BE2C (cell line): ENCODE results near the gene NDUFS8.

Experiments
- DNase-seq: peaks from one replicate; pipeline ENCODE4 v3.0.0-alpha.2; 2020
- H3K27me3 ChIP-seq: fragments of 250-450 bp; sonication (Bioruptor Pico); 2 replicates; pipeline ENCODE4 v1.5.1; 2020; ENCODE audit warnings: mild to moderate bottlenecking
- H3K36me3 ChIP-seq: fragments of 250-450 bp; sonication (Bioruptor Pico); 2 replicates; pipeline ENCODE4 v1.5.1; 2020; ENCODE audit warnings: mild to moderate bottlenecking
- H3K4me1 ChIP-seq: fragments of 250-450 bp; sonication (Bioruptor Pico); 2 replicates; pipeline ENCODE4 v1.5.1; 2020
- H3K4me3 ChIP-seq: 2 replicates; pipeline ENCODE4 v1.5.1; 2011; ENCODE audit warnings: low read depth, low read length
- H3K9me3 ChIP-seq: fragments of 250-450 bp; sonication (Bioruptor Pico); 2 replicates; pipeline ENCODE4 v1.5.1; 2020
- TF ChIP-seq, protein P1 (sequence below): IDR thresholded peaks from 2 replicates; pipeline ENCODE4 v1.5.1; 2012; ENCODE audit warnings: mild to moderate bottlenecking, low read depth, low read length

NDUFS8 gene

DNA sequence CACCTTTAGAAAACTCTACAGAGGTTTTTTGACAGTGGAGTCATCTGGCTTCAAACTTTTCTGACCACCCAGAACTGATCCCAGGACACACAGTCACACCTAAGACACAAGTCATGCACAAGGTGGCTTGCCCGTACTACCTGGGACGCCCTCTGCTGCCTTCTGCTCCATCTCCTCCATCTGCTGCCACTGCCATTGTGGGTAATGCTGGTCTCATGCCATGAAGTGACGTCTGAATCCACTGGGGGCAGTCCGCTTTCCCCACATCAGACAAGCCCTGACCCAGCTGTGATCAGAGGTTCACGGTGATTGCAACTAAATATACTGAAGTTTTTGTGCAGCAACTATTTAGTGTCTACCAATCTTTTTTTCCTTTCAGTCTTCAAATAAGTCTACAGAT is 5.4 kb upstream of the NDUFS8 start:
- Histone ChIP-seq H3K4me3 (no peak overlapping the region), H3K36me3 (no peaks in the 10 kb centered on the region), H3K27me3 (no peaks in the 10 kb centered on the region), H3K4me1 (no peaks in the 10 kb centered on the region), H3K9me3 (no peaks in the 10 kb centered on the region)
- no peak for DNase-seq
- TF ChIP-seq, protein P1, sequence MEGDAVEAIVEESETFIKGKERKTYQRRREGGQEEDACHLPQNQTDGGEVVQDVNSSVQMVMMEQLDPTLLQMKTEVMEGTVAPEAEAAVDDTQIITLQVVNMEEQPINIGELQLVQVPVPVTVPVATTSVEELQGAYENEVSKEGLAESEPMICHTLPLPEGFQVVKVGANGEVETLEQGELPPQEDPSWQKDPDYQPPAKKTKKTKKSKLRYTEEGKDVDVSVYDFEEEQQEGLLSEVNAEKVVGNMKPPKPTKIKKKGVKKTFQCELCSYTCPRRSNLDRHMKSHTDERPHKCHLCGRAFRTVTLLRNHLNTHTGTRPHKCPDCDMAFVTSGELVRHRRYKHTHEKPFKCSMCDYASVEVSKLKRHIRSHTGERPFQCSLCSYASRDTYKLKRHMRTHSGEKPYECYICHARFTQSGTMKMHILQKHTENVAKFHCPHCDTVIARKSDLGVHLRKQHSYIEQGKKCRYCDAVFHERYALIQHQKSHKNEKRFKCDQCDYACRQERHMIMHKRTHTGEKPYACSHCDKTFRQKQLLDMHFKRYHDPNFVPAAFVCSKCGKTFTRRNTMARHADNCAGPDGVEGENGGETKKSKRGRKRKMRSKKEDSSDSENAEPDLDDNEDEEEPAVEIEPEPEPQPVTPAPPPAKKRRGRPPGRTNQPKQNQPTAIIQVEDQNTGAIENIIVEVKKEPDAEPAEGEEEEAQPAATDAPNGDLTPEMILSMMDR: peak; percentile 20; the same call in 1 of the 2 replicates

DNA sequence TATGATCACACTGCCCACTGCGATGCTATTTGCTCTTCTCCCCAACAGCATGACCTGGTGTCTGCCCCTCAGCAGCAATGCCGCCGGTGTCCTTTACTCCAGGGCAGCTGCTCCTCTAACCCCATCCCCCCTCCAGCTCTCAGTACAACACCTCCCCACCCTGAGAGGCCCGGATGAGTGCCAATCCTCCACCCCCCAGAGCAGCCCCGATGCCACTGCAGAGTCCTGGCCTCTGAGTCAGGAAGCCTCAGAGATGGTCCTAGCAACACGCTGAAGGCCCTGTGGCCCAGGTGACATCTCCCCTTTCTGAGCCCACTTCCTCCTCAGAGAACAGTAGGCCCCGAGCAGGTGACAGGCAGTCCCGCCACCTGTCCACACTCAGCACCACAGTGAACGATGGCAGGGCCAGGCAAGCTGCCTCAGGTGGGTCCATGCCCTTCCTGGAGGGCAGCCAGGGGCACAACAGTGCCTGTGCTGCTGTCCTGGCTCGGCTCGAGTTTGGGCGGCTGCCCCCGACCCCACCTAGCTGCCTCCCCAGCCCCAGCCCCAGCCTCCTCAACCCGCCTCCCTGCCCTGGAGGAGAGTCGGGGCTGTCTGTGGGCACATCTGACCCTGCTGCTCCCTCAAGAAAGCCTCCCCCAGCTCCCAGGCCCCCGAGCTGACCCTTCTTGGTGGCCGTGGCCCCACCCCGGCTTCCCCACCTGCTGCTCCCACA is 3.9 kb upstream of the NDUFS8 start:
- Histone ChIP-seq H3K4me1 (no peaks in the 10 kb centered on the region; the same call in 1 of the 2 replicates), H3K9me3 (no peaks in the 10 kb centered on the region), H3K36me3 (no peaks in the 10 kb centered on the region), H3K27me3 (no peaks in the 10 kb centered on the region), H3K4me3 (no peak overlapping the region)
- DNase-seq: no peak
- TF ChIP-seq, protein P1: no peak

DNA sequence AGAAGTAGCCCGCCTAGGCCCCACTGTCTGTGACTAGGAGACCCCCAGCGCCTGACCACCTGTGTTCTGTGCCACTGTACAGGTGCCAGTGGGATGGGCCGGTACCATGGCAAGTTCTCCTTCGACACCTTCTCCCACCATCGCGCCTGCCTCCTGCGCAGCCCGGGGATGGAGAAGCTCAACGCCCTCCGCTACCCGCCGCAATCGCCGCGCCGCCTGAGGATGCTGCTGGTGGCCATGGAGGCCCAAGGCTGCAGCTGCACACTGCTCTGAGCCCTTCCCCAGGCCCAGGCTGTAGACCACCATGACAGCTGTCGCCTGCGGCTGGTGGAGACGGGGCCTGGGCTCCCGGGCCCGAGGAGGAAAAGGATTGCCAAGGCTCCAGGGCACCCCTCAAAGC is 2.8 kb upstream of the NDUFS8 start:
- Histone ChIP-seq H3K36me3 (peaks cover 3% of the 10 kb centered on the region), H3K27me3 (no peaks in the 10 kb centered on the region), H3K4me1 (no peaks in the 10 kb centered on the region; the same call in 1 of the 2 replicates), H3K4me3 (no peak overlapping the region), H3K9me3 (no peaks in the 10 kb centered on the region)
- no peak for DNase-seq
- TF ChIP-seq, protein P1: no peak

DNA sequence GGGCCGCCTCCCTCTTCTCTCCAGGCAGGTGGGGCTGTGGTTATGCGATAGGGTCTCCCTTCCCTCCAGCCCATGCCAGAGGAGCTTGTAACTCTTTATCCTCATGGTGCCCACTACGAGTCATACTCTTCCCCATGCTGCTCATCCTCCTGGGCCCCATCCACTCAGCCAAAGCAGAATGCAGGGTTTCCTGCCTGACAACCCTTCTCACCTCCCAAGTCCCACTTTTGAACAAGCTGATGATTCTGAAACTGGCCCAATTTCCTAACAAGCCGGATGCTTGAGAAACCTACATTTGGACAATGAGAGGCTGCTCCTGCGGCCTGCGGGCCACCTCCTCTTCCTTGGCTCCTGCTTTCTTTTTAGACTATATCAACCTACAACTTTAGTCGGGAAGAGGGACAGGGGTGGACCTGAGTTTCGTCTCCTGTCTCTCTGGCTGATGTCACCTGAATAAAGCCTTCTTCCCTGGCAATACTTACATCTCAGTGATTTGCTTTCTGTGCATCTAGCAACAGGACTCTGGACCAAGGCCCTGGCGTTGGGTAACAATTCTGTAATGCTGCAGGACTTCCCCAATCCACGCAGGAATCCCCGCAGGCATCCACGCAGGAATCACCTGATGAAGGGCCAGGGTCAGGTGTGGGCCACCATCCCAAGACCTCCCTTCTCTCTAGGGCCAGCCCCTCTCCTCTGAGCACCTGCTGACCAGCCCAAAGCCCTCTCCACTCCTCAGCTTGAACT is 1.5 kb upstream of the NDUFS8 start:
- Histone ChIP-seq H3K4me3 (no peak overlapping the region), H3K4me1 (no peaks in the 10 kb centered on the region; the same call in 1 of the 2 replicates), H3K36me3 (peaks cover 7% of the 10 kb centered on the region), H3K9me3 (no peaks in the 10 kb centered on the region), H3K27me3 (no peaks in the 10 kb centered on the region)
- TF ChIP-seq, protein P1: no peak
- DNase-seq: no peak

DNA sequence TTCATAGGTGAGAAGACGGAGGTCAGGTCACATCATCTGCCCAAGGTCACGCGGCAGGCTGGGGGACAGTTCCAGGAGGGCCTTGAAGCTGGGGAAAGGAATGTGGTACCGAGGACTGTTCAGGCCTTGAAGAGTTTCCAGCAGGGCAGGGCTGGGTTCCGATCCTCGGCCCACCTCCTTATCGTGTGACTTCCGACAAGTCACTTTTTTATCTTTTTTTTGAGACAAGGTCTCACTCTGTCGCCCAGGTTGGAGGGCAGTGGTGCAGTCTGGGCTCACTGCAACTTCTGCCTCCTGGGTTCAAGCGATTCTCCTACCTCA is 623 bp downstream of the NDUFS8 start:
- no peaks in the 10 kb centered on the region; the same call in 1 of the 2 replicates for H3K4me1 ChIP-seq
- peak overlapping the region; percentile 98 for H3K4me3 ChIP-seq
- no peak for DNase-seq
- peaks cover 11% of the 10 kb centered on the region for H3K36me3 ChIP-seq
- no peaks in the 10 kb centered on the region for H3K9me3 ChIP-seq
- TF ChIP-seq, protein P1: no peak
- no peaks in the 10 kb centered on the region for H3K27me3 ChIP-seq

DNA sequence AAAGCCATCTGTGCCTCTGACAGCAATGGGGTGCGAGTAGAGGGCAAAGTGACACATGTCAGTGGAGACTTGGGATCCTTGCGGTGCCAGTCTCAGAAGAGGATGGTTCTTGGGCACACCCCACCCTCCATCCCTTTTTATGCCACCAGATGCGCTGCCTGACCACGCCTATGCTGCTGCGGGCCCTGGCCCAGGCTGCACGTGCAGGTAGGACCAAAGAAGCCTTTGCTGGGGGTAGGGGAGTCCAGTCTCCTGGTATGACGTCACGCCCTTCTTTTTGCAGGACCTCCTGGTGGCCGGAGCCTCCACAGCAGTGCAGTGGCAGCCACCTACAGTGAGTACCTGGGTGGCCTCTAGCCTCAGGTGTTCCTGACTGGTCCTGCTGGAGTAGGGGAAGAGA is 1.5 kb downstream of the NDUFS8 start:
- H3K9me3 ChIP-seq: no peaks in the 10 kb centered on the region
- TF ChIP-seq, protein P1: no peak
- no peak for DNase-seq
- H3K4me1 ChIP-seq: no peaks in the 10 kb centered on the region; the same call in 1 of the 2 replicates
- no peaks in the 10 kb centered on the region for H3K27me3 ChIP-seq
- H3K36me3 ChIP-seq: peaks cover 11% of the 10 kb centered on the region
- no peak overlapping the region; the same call in 1 of the 2 replicates for H3K4me3 ChIP-seq
